Epithelial cell of proximal tubule (primary cell): ENCODE measurements around the gene CPEB3. TPM values are rescaled to one million over a fixed set of nuclear protein-coding genes. Genes with fewer than 3 reads are reported as not detected.

ENCODE experiments used
- DNase-seq: peaks from one replicate; pipeline ENCODE4 v3.0.0-alpha.2; 2011; ENCODE audit warnings: low read depth
- H3K4me3 ChIP-seq: 2 replicates; pipeline ENCODE4 v1.5.1; 2011; ENCODE audit warnings: low read depth, mild to moderate bottlenecking, low read length
- CTCF ChIP-seq: conservative IDR thresholded peaks from 2 replicates; pipeline ENCODE4 v1.5.1; 2012; ENCODE audit warnings: low read depth, mild to moderate bottlenecking, low read length
- total RNA-seq: library from RNA; depleted of rRNA; stranded (reverse); fragments of >200 nt; gene quantifications from 2 replicates; pipeline ENCODE4 v1.2.3, GENCODE V29; 2015

Gene CPEB3
- total RNA-seq, 1 donor from 2014 or later, result 0.52 TPM

GRCh38 chr10:92082583-92083280 lies 208.1 kb downstream of the CPEB3 start:
- H3K4me3 ChIP-seq, result no peak overlapping the region
- DNase-seq, result no peak
- TF ChIP-seq CTCF, result no peak

GRCh38 chr10:92081641-92082040 lies 209.2 kb downstream of the CPEB3 start:
- H3K4me3 ChIP-seq, result no peak overlapping the region
- no peak for TF ChIP-seq CTCF
- DNase-seq, result peak; percentile 36

- no peak overlapping the region for H3K4me3 ChIP-seq
- TF ChIP-seq CTCF, result no peak
- no peak for DNase-seq
Observed at GRCh38 chr10:92080244-92080643, 210.6 kb downstream of the CPEB3 start.

DNA sequence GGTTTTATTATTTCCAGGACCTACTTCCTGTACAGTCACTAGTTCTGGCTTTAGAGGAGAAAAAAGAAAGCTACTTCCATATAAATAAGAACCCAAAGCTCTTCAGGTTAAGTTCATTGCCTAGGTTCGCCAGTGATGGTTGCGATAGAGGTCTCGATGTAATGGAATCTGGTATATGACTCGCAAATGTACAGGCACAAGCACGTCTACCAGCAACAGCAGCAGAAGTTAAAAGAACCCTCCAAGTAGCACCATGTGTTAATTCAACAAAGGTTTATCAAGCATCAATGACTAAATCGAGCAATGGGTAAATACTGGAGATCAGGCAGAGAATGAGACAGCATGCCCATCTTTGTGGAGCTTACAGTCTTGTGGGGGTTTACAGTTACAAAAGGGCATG lies 211.9 kb downstream of the CPEB3 start:
- no peak for DNase-seq

GRCh38 chr10:92076722-92077121 lies 214.2 kb downstream of the CPEB3 start:
- DNase-seq, result no peak
- no peak for TF ChIP-seq CTCF
- H3K4me3 ChIP-seq, result no peak overlapping the region

More for the DNA sequence above, 211.9 kb downstream of the CPEB3 start:
- TF ChIP-seq CTCF, result no peak
- H3K4me3 ChIP-seq, result no peak overlapping the region

DNA sequence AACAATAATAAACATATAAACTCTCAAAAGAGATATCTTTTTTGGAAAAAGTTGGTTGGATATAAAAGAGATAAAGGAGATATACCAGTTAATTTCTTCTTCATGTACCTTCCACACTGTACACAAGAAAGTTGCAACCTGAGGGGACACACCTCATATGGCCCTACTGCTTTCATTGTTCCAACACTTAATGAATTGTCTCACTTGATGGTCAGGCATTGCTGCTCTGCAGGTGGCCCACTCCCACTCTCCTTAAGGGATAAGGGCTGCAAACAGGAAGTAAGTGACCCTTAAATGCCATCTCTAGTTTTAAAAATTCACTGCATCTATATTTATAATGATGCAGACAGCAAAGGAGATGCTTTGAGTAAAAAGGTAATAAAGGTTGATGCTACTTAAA lies 215.0 kb downstream of the CPEB3 start:
- TF ChIP-seq CTCF, result no peak
- no peak overlapping the region for H3K4me3 ChIP-seq
- DNase-seq, result no peak
